Fibroblast of mammary gland (primary cell): ENCODE results near the gene SCAANT1.

Experiments used
- DNase-seq: peaks from one replicate; pipeline ENCODE4 v3.0.0-alpha.2; 2010; ENCODE audit warnings: low read depth
- H3K4me3 ChIP-seq: 2 replicates; pipeline ENCODE4 v1.5.1; 2011; ENCODE audit warnings: low read depth, mild to moderate bottlenecking, low read length, moderate library complexity; ENCODE audit not compliant: control insufficient read depth
- CTCF ChIP-seq: conservative IDR thresholded peaks from 2 replicates; pipeline ENCODE4 v1.5.1; 2011; ENCODE audit warnings: low read depth, low read length, inconsistent platforms; ENCODE audit not compliant: control insufficient read depth, insufficient read depth

Gene SCAANT1

GRCh38 chr3:63892773-63893352 lies 19.3 kb downstream of the SCAANT1 start:
- DNase-seq, result no peak
- no peak for TF ChIP-seq CTCF
- H3K4me3 ChIP-seq, result no peak overlapping the region

DNA sequence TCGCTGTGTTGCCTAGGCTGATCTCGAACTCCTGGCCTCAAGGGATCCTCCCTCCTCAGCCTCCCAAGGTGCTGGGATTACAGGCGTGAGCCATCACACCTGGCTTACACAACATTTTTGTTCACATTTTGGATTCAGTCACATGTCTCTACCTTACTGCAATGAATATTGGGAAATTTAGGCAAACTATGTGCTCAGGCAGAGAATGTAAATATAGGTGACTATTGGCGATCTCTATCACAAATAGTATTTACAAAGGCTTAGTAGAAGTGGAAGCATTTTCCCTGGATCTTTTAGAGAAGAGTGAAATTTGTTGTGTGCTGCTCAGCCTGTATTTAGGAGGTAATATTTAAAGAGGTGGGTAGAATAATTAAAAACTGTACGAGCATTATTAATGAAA lies 20.7 kb downstream of the SCAANT1 start:
- no peak for DNase-seq
- TF ChIP-seq CTCF, result no peak
- H3K4me3 ChIP-seq, result no peak overlapping the region

GRCh38 chr3:63886858-63887257 lies 25.3 kb downstream of the SCAANT1 start:
- no peak overlapping the region for H3K4me3 ChIP-seq
- no peak for TF ChIP-seq CTCF
- DNase-seq, result no peak

DNA sequence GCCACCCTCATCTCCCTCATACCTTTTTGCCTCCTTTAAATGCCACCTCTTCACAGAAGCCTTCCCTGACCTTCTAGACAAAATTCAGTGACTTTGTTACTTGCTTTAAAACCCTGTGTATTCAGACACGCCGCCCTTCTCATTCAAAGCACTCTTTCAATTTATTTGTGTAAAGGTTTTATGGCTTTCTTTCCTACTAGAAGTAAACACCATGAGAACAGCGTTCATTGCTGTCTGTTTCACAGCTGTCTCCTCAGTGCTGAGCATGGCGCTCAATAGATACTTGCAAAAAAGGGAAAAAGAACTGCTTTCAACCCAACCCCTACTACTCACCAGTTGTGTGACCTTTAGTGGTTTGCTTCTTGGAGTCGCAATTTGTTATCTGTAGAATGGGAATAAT lies 31.5 kb downstream of the SCAANT1 start:
- no peak for DNase-seq
- no peak for TF ChIP-seq CTCF
- no peak overlapping the region for H3K4me3 ChIP-seq

- H3K4me3 ChIP-seq, result no peak overlapping the region
- no peak for TF ChIP-seq CTCF
- no peak for DNase-seq
These were observed 33.7 kb downstream of the SCAANT1 start for GRCh38 chr3:63878394-63879060.

DNA sequence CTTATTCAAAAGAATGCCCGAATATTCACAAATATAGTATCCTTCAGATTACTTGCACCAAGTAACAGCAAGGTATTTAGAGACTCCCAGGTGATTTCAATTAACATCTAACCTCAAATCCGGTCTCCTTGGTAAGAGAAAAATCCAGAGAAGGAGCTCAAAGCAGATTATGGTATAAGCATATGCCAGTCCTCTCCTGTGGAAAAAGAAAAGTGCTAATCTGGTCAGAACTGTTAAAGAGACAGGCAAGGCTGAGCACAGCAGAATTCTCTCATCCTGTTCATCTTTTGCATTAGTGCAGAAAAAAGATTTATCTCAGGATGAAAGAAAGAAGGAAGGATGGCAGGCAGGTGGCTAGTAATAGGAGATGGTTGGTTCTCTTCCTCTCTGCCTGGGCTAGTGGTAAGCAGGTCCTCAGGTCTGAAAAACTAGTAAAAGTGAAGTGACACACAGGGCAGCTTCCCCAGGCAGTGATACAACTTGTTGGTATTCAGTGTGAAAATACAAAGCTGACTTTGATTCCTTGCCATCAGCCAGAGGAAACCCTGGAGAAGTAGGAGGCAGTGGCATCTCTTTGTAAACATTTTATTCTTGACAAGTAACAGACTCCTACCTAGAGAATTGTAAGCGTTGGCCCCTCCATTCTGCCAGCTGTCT lies 34.3 kb downstream of the SCAANT1 start:
- H3K4me3 ChIP-seq, result no peak overlapping the region
- no peak for TF ChIP-seq CTCF
- no peak for DNase-seq
